SK-MEL-5 (cell line): ENCODE measurements around the gene PKD2L1. TPM values are rescaled to one million over a fixed set of nuclear protein-coding genes. Genes with fewer than 3 reads are reported as not detected.
"Not testable (repeated sequence)": the region's sequence is repeated elsewhere in the genome, so short reads cannot be mapped to it uniquely, and the experiment has no call there.

Source experiments
- DNase-seq: peaks from one replicate; pipeline ENCODE4 v3.0.0-alpha.2; 2016; ENCODE audit warnings: low read depth, low spot score
- in situ Hi-C: cut with HindIII; loops from 2 replicates; pipeline ENCODE4 v1.10.0; 2016; ENCODE audit warnings: low sequenced_read_pairs, high pct_unique_total_duplicates, low pct_unique_long_range_greater_than_20kb
- total RNA-seq: library from RNA; depleted of rRNA; stranded (reverse); fragments of >200 nt; shearing (Covaris generic); gene quantifications from 2 replicates; pipeline ENCODE4 v1.2.3, GENCODE V29; 2014

PKD2L1 gene
- total RNA-seq, 1 experiment from 2014 or later, result not detected

DNA sequence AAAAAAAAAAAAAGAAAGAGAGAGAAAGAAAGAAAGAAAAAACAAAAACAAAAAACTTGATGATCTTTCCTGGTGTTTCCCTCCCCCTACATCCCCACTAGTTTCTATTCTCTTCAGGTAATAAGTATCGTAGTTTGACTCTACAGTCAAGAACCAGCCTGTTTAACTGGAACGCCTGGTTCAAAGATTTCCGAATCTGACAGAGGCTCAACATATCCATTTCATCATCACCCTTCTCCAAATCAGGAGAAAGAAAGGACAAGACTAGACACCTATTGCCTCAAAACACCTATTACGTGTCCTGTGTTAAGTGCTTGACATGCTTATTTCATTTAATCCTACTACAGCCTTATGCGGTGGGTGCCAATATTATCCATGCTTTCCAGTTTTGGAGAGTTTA lies 23.2 kb downstream of the PKD2L1 start:
- in situ Hi-C loops, result no loop called here
- DNase-seq, result no peak

GRCh38 chr10:100304414-100304813 lies 25.6 kb downstream of the PKD2L1 start:
- in situ Hi-C loops, result no loop called here

DNA sequence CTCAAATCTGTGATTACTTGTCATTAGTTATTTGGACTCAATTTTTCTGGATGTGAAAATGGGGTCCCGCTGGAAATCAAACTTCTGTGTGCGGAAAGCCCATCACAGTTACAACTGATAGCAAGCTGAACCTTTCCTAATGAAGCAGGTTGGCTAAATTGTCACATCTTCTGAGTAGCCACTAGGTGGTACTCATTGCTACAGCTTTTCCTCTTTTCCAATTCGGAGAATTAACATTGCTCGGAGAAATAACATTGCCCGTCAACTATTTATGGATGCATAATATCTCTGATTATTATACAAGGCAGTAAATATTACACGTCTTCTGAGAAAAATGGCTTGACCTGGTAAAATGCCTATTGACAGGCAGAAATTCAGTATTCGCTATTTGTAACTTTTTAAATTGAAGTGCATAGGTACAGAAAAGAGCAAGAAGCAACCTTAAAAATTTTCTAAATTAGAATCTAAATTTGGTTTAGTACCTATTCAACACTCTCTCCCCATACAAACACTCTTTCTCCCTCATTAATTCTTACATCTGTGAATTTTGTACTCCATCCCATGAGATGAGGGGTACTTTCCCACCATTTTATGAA lies 26.2 kb downstream of the PKD2L1 start:
- in situ Hi-C loops, result no loop called here
- DNase-seq, result peak; percentile 63

More at GRCh38 chr10:100304414-100304813, 25.6 kb downstream of the PKD2L1 start:
- DNase-seq, result no peak

DNA sequence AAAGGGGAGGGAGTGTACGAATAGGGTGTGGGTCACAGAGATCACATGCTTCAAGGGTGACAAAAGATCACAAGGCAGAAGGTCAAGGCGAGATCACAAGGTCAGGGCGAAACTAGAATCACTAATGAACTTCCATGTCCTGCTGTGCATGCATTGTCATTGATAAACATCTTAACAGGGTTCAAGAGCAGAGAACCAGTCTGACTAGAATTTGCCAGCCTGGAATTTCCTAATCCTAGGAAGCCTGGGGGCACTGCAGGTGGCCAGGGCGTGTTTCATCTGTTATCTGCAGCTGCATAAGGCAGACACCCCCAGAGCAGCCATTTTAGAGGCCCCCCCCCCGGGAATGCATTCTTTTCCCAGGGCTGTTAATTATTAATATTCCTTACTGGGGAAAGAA lies 28.9 kb downstream of the PKD2L1 start:
- in situ Hi-C loops, DNase-seq: not testable (repeated sequence)

DNA sequence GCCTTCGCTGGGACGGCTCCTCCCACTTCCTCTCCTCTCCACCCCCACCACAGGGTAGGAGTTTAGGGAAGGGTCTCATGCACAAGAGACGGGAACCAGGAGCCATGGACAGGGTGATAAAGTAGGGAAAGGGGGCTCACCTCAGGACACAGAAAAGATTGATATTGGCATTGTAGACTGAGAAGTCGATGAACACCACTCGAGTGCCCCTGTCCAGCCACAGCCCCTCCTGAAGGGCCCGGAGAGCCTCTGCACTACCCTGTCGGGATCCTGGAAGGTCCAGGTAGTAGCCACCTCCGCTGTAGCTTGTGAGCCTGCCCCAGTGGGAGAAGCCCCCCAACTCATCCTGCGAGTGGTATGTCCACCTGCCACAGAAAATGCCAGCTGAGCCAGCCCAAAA lies 32.8 kb downstream of the PKD2L1 start:
- no peak for DNase-seq
- in situ Hi-C loops, result no loop called here

GRCh38 chr10:100293066-100293465 lies 37.0 kb downstream of the PKD2L1 start:
- in situ Hi-C loops, result no loop called here
- no peak for DNase-seq

GRCh38 chr10:100292300-100292699 lies 37.7 kb downstream of the PKD2L1 start:
- DNase-seq, result peak; percentile 59
- in situ Hi-C loops, result not testable (repeated sequence)

DNA sequence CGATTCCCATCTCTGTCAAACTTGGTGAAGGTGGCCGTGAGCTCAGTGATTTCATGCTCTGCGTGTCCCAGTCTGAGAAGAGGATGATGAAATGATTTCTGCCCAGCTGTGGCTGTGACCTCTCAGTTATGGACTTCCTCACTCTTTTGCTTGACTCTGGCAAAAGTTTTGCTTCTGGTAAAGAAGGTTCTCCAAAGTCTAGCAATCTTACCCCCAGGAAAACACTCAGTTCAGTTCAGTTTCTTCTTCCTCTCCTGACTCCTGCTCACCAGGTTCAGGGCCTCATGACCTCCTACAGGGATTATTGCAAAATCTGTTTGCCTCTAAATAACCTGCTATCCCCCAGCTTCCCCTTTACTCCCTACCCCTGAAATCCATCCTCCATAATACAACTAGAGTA lies 38.7 kb downstream of the PKD2L1 start:
- in situ Hi-C loops, result no loop called here
- DNase-seq, result no peak

DNA sequence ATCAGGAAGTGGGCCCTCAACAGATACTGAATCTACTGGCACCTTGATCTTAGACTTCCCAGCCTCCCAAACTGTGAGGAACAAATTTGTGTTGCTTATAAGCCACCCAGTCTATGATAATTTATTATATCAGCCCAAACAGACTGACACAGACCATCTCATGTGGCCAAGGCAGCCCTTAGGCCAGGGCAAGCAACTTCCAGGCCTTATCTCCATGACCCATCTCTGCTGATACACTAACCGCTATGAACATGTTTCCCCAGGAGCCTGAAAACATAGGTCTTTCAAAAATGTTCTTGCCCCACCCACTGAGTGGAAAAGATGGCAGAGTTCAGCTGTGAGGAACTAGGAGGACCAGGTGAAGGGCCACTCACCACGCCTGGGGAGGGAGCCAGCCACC lies 40.4 kb downstream of the PKD2L1 start:
- no peak for DNase-seq
- in situ Hi-C loops, result no loop called here

DNA sequence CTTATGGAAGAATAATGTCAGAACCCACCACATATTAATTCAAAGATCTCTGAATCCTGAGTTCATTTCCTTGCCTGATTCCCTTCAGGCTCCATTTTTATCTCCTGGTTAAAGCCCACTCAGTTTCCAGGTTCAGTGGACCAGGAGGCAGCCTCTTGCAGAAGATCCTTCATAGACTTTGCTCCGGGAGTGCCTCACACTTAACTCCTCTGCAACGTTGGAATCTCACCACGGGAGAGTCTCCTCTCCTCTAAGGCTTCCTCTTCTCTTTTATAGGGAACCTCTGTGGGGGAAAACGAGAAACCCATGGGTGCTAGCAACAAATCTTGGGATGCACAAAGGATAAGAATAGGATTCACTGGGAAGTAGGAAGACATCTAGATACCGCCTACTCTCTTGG lies 41.8 kb downstream of the PKD2L1 start:
- no peak for DNase-seq
- in situ Hi-C loops, result no loop called here

DNA sequence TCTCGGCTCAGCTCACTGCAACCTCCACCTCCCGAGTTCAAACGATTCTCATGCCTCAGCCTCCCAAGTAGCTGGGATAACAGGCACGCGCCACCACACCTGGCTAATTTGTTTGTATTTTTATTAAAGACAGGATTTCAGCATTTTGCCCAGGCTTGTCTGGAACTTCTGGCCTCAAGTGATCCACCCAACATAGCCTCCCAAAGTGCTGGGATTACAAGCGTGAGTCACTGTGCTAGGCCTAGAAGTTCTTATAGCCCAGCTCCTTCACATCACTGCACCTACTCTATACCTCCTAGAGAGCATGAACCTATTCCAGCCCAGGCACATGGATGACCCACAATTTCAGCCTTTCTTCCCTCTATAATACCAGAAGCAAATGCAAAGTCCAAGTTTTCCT lies 42.3 kb downstream of the PKD2L1 start:
- in situ Hi-C loops, result no loop called here
- no peak for DNase-seq

DNA sequence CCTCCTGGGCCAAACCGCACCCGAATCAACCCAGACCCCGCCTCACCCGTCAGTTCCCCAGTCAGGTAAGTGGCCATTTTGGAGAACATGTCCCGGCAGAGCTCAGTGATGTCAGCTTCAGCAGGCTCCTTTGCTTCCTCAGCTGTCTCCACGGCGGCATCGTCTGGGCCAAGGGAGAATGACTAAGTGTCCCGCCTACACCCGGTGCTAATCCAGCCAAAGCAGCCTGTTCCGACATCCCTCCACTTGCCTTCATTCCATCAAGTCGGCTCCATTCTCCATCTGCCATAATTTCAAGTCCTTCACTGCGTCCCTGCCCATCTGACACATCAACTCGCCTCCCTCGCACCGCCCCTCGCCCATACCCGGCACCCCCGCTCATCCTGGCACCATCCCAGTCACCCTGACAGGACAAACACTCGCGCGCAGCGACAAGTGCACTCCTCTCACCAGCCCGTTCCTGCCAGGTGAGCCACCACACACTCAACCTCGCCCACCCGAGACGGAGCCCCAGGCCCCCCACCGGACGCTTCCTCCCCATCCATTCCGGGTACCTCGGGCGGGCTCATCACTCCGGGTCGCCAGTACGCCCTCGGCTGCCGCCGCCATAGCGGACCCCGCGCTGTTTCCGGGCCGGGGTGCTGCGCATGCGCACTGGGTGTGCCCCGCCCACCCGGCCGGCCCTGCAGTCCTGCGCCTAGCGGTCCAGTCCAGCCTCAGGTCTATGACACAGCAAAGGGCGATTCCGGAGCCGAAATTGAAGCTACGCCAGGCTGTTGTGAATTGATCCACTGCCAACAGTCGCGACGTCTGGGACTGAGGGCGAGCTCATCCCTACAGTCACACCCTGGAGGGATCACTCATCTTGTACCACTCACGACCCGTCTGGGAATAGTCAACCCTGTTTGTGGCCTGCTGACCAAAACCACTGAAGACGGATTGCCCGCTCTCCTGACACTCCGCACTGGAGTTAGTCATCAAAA lies 43.7 kb downstream of the PKD2L1 start, which contains the start of gene BLOC1S2:
Gene BLOC1S2, minus strand, starts transcription at position 630 of the 983 bp plus-strand sequence. Its CDS starts 21 bp downstream, at position 609.
- in situ Hi-C loops, result no loop called here
- peak; percentile 76 for DNase-seq

- DNase-seq, in situ Hi-C loops: not testable (repeated sequence)
These were observed 44.7 kb downstream of the PKD2L1 start for GRCh38 chr10:100285326-100285725.

DNA sequence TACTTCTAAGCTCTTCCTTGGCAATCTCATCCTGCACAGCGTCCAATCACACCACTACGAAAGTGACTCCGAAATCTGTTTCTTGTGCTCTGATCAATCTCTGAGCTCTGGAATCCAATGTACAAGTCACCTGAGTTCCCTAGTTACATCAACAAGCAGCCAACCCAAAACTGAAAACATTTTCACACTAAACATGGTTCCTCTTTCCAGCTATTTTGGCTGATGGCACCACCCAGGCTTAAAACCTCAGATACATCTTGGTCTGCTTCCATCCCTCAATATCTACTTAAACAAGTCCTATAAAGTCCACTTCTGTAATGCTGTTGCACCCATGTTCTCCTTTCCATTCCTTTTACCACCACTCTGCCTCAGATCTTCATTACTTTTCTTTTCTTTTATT lies 47.1 kb downstream of the PKD2L1 start:
- DNase-seq, result no peak
- in situ Hi-C loops, result no loop called here

DNA sequence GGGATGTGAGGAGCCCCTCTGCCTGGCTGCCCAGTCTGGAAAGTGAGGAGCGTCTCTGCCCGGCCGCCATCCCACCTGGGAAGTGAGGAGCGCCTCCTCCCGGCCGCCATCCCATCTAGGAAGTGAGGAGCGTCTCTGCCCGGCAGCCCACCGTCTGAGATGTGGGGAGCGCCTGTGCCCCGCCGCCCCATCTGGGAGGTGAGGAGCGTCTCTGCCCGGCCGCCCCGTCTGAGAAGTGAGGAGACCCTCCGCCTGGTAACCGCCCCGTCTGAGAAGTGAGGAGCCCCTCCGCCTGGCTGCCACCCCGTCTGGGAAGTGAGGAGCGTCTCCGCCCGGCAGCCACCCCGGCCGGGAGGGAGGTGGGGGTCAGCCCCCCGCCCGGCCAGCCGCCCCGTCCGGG lies 53.1 kb downstream of the PKD2L1 start:
- in situ Hi-C loops, DNase-seq: not testable (repeated sequence)

GRCh38 chr10:100267239-100268104 lies 62.6 kb downstream of the PKD2L1 start, which contains the start of gene CWF19L1:
TSS of gene CWF19L1 (minus strand) at chr10:100267638. CDS start at chr10:100267593, 45 bp downstream.
- peak; percentile 84 for DNase-seq
- in situ Hi-C loops, result no loop called here

DNA sequence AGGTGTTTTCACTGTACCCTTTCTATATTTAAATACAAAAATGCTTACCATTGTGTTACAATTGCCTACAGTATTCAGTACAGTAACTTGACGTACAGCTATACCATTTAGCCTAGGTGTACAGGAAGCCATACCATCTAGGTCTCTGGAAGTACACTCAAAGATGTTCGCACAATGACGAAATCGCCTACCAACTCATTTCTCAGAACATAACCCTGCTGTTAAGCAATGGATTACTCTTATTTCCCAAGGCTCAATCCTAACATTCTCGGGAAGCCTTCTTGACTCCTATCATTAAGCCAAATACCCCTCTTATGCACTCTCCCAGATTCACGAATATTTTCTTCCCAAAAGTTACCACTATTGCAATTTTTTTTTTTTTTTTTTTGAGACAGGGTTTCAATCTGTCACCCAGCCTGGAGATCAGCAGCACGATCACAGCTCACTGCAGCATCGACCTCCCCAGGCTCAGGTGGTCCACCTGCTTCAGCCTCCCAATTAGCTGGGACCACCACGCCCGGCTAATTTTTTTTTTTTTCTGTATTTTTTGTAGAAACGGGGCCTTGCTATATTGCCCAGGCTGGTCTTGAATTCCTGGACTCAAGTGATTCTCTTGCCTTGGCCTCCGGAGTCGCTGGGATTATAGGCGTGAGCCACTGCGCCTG lies 64.1 kb downstream of the PKD2L1 start:
- DNase-seq, result no peak
- in situ Hi-C loops, result no loop called here
